ENCODE results near the gene ABHD17A.

ABHD17A gene

DNA sequence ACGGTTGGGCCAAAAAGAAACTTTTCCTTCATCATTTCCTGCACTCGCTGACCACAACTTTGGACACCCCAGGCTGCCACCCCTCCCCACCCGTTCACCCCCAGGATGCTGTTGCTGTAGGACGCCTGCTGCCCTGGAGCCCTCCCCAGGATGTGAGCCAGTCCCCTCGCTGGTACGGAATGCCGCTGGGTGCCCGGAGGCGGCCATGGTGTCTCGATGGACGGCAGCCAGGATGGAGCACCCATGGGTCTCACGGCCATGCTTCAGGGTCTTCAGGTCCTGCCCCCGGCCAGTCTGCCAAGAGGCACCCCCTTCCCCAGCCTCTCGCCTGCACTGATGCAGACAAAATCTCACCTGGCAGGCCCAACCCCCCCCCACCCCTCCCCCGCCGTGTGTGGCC, 40.2 kb upstream of the ABHD17A start:
- Histone ChIP-seq H3K36me3 (peaks cover 28 to 51% (median 34%) of the 10 kb centered on the region in 3 donors), H3K4me3 (no peak overlapping the region), H3K27ac (no peak overlapping the region), H3K4me1 (peaks cover 0 to 16% (median 11%) of the 10 kb centered on the region in 4 donors), H3K9me3 (no peaks in the 10 kb centered on the region), H3K27me3 (peaks cover 0 to 4% of the 10 kb centered on the region in 2 donors)
- intact Hi-C loops (cut with DNase I; ENCODE audit: low total_unique reads), result loop anchor here (5.0 kb wide), 1 partner anchor 147 kb away; no protein-coding TSS in a partner anchor
- TF ChIP-seq, protein P1, sequence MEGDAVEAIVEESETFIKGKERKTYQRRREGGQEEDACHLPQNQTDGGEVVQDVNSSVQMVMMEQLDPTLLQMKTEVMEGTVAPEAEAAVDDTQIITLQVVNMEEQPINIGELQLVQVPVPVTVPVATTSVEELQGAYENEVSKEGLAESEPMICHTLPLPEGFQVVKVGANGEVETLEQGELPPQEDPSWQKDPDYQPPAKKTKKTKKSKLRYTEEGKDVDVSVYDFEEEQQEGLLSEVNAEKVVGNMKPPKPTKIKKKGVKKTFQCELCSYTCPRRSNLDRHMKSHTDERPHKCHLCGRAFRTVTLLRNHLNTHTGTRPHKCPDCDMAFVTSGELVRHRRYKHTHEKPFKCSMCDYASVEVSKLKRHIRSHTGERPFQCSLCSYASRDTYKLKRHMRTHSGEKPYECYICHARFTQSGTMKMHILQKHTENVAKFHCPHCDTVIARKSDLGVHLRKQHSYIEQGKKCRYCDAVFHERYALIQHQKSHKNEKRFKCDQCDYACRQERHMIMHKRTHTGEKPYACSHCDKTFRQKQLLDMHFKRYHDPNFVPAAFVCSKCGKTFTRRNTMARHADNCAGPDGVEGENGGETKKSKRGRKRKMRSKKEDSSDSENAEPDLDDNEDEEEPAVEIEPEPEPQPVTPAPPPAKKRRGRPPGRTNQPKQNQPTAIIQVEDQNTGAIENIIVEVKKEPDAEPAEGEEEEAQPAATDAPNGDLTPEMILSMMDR (IDR thresholded peaks at IDR 0.05), result no peak
- DNase-seq, result no peak

DNA sequence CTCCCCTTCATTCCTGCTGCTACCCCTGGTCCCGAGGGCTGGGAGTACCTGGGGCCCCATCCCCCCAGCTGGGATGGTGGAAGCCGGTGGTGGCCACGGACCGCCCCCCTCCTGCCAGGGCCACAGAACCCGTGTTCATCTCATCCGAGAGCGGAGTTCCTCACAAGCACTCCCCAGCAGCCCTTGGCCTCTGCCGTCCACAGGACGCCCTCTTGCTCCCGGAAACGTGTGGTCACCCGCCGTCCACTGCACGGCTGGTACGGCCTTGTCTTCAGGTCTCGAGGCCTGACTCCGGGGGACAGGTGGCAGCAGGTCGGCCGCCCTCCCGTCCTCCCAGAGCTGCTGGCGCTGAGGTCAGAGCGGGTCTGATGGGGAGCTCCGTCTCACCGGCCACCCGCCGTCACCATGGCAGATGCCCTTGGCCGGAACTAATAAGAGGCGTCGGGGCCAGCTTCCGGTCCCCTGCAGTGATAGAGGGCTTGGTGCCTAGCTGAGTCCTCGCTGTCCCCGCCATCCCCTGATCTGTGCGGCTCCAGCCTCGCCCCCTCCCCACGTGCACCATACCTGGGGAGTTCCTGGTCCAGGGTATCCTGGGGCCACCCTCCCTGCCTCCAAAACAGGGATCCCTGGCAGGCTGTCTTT, 39.1 kb upstream of the ABHD17A start:
- Histone ChIP-seq H3K27me3 (no peaks in the 10 kb centered on the region), H3K9me3 (no peaks in the 10 kb centered on the region), H3K36me3 (peaks cover 38 to 62% (median 45%) of the 10 kb centered on the region in 3 donors), H3K27ac (no peak overlapping the region), H3K4me3 (no peak overlapping the region), H3K4me1 (peaks cover 0 to 6% (median 5%) of the 10 kb centered on the region in 4 donors)
- DNase-seq, result no peak
- intact Hi-C loops (cut with DNase I; ENCODE audit: low total_unique reads), result no loop called here
- TF ChIP-seq, protein P1 (IDR thresholded peaks at IDR 0.05), result no peak

DNA sequence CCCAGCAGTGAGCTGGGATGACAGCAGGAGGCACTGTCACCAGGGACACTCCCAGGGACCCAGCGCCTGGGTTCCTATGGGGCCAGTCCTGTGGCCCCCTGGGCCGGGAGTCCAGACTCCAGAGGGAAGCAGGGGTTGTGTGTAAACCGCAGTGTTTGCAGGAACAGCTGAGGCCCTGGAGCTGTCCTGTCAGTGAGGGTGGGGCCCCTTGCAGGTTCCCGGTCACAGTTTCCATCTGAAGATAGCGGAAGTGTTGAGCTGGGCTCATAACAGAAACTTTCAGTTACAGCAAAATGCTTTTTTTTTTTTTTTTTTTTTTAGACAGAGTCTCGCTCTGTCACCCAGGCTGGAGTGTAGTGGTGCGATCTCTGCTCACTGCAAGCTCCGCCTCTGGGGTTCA, 38.0 kb upstream of the ABHD17A start:
- Histone ChIP-seq H3K27ac (no peak overlapping the region), H3K27me3 (no peaks in the 10 kb centered on the region), H3K4me3 (no peak overlapping the region), H3K4me1 (no peaks in the 10 kb centered on the region), H3K9me3 (no peaks in the 10 kb centered on the region), H3K36me3 (peaks cover 46 to 73% (median 55%) of the 10 kb centered on the region in 3 donors)
- no peak for DNase-seq
- intact Hi-C loops (cut with DNase I; ENCODE audit: low total_unique reads), result no loop called here
- TF ChIP-seq, protein P1 (IDR thresholded peaks at IDR 0.05), result no peak

DNA sequence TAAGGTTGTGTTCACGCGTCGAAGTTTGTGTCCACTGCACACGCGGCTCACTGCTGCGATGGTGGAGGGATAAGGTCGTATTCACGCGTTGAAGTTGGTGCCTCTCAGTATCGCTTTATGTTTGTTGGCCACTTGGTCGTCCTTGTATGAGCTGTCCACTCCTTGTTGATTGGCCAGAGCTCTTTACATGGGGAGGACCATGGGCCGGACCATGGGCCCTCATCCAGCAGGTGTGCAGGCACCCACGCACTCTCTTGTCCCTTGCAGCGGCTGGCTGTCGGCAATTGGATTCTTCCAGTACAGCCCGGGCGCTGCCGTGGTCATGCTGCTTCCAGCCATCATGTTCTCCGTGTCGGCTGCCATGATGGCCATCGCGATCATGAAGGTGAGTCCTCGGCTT, 37.5 kb upstream of the ABHD17A start:
- H3K4me1 ChIP-seq, result no peaks in the 10 kb centered on the region
- no peaks in the 10 kb centered on the region for H3K27me3 ChIP-seq
- peaks cover 49 to 78% (median 61%) of the 10 kb centered on the region in 3 donors for H3K36me3 ChIP-seq
- TF ChIP-seq, protein P1 (IDR thresholded peaks at IDR 0.05), result no peak
- no peak overlapping the region for H3K27ac ChIP-seq
- H3K9me3 ChIP-seq, result no peaks in the 10 kb centered on the region
- H3K4me3 ChIP-seq, result no peak overlapping the region
- no peak for DNase-seq
- intact Hi-C loops (cut with DNase I; ENCODE audit: low total_unique reads), result no loop called here

DNA sequence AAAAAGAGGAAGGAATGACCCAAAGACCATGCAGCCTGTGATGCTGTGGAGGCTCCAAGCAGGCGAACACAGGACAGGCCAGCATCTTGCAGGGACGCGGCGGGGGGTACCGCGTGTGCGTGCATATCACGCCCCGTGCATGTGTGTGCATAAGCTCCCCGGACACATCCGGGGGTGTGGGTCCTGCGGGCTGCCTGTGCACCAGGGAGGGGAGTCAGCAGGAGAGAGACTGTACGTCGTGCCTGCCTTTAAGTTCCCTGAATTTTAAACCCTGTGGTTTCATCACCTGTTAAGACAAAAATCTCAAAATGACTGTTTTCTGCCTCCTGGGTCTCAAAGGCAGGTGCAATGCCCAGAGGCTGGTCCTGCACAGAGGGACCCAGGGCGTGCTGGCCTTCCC, 36.5 kb upstream of the ABHD17A start:
- TF ChIP-seq, protein P1 (IDR thresholded peaks at IDR 0.05), result no peak
- Histone ChIP-seq H3K36me3 (peaks cover 49 to 88% (median 66%) of the 10 kb centered on the region in 3 donors), H3K27me3 (no peaks in the 10 kb centered on the region), H3K9me3 (no peaks in the 10 kb centered on the region), H3K27ac (no peak overlapping the region), H3K4me3 (no peak overlapping the region), H3K4me1 (no peaks in the 10 kb centered on the region)
- intact Hi-C loops (cut with DNase I; ENCODE audit: low total_unique reads), result no loop called here
- no peak for DNase-seq

Data from tibial artery (tissue), 4 donors.